ENCODE results near the gene ADAP1.

Gene ADAP1

DNA sequence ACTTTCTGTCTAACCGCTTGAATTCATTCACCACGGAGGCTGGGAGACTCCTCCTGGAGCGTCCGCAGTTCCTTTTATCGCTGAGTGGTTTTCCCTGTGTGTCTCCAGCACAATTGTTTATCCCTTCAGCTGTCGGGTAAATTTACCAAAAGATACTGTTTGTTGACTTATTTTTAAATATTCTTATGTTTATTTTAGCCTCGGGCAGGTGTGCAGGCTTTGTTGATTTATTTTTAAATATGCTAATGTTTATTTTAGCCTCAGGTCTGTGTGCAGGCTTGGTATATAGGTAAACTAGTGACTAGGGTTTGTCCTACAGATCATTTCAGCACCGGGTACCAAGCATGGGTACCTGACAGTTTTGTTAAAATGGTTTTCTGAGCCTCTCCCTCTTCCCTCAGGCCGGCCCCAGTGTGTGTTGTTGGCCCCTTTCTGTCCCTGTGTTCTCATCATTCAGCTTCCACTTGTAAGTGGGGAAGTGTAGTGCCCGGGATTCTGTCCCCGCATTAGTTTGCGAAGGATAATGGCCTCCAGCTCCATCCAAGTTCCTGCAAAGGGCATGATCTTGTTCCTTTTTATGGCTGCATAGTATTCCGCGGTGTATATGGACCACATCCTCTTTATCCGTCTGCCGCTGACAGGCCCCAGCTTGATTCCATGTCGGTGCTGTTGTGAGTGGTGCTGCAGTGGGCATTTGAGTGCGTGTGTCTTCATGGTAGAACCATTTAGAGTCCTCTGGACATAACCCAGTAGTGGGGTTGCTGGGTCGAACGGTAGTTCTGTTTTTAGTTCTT lies 72.8 kb downstream of the ADAP1 start:
- peaks cover 96% of the 10 kb centered on the region for H3K79me2 ChIP-seq (ENCODE audit: insufficient read depth, low read length)
- H3K9ac ChIP-seq (ENCODE audit: low read length): no peak overlapping the region
- no peaks in the 10 kb centered on the region for H3K27me3 ChIP-seq (ENCODE audit: low read length)
- H3K27ac ChIP-seq (ENCODE audit: low read depth, low read length): no peak overlapping the region
- no peak overlapping the region for H2AFZ ChIP-seq (ENCODE audit: low read depth, low read length, severe bottlenecking)
- no peaks in the 10 kb centered on the region for H3F3A ChIP-seq (ENCODE audit: insufficient read depth)
- no peaks in the 10 kb centered on the region for H3K36me3 ChIP-seq (ENCODE audit: low read length)
- peaks cover 8% of the 10 kb centered on the region; the same call in 1 of the 2 replicates for H4K20me1 ChIP-seq (ENCODE audit: low read depth, low read length)
- H3K9me3 ChIP-seq (ENCODE audit: insufficient read depth, low read length): no peaks in the 10 kb centered on the region
- H3K4me2 ChIP-seq (ENCODE audit: low read depth, low read length, poor library complexity, severe bottlenecking): no peak overlapping the region
- H3K4me3 ChIP-seq (ENCODE audit: insufficient read depth, low read length, poor library complexity, severe bottlenecking): no peak overlapping the region
- no peaks in the 10 kb centered on the region for H3K9me2 ChIP-seq (replicated peaks; ENCODE audit: insufficient read depth, low read length)
- TF ChIP-seq, protein P1, sequence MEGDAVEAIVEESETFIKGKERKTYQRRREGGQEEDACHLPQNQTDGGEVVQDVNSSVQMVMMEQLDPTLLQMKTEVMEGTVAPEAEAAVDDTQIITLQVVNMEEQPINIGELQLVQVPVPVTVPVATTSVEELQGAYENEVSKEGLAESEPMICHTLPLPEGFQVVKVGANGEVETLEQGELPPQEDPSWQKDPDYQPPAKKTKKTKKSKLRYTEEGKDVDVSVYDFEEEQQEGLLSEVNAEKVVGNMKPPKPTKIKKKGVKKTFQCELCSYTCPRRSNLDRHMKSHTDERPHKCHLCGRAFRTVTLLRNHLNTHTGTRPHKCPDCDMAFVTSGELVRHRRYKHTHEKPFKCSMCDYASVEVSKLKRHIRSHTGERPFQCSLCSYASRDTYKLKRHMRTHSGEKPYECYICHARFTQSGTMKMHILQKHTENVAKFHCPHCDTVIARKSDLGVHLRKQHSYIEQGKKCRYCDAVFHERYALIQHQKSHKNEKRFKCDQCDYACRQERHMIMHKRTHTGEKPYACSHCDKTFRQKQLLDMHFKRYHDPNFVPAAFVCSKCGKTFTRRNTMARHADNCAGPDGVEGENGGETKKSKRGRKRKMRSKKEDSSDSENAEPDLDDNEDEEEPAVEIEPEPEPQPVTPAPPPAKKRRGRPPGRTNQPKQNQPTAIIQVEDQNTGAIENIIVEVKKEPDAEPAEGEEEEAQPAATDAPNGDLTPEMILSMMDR (IDR thresholded peaks at IDR 0.05; ENCODE audit: insufficient read depth, low read length, poor library complexity, severe bottlenecking): no peak
- TF ChIP-seq EZH2phosphoT487 (conservative IDR thresholded peaks at IDR 0.05; ENCODE audit: low read length): no peak

DNA sequence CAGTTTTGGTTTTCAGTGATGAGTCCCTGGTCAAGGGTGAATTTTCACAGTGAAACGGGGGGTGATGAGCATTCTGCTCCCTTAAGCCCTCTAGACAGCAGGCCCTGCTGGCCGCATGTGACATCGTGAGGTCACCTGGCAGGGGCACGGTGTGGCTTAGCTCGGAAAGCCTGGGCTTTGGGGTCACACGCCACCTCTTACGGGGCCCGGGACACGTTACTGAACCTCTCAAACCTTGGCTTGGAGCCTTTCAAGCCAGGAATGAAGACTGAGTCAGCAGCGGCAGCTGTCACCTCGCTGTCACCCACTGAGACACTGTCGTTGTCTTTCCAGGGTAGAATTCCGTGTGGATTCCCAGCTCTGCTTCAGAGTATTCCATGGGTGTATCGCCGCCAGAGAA lies 74.0 kb downstream of the ADAP1 start:
- Histone ChIP-seq H3K4me3 (ENCODE audit: insufficient read depth, low read length, poor library complexity, severe bottlenecking) (no peak overlapping the region), H3K79me2 (ENCODE audit: insufficient read depth, low read length) (peaks cover 85% of the 10 kb centered on the region), H3K9ac (ENCODE audit: low read length) (no peak overlapping the region)

GRCh38 chr7:879706-880105 lies 74.8 kb downstream of the ADAP1 start:
- no peak for TF ChIP-seq EZH2phosphoT487 (conservative IDR thresholded peaks at IDR 0.05; ENCODE audit: low read length)
- TF ChIP-seq, protein P1 (IDR thresholded peaks at IDR 0.05; ENCODE audit: insufficient read depth, low read length, poor library complexity, severe bottlenecking): no peak
- peaks cover 78% of the 10 kb centered on the region for H3K79me2 ChIP-seq (ENCODE audit: insufficient read depth, low read length)
- no peak overlapping the region for H3K4me3 ChIP-seq (ENCODE audit: insufficient read depth, low read length, poor library complexity, severe bottlenecking)
- no peak overlapping the region for H3K27ac ChIP-seq (ENCODE audit: low read depth, low read length)
- peaks cover 8% of the 10 kb centered on the region for H3F3A ChIP-seq (ENCODE audit: insufficient read depth)
- H2AFZ ChIP-seq (ENCODE audit: low read depth, low read length, severe bottlenecking): no peak overlapping the region
- no peaks in the 10 kb centered on the region for H3K36me3 ChIP-seq (ENCODE audit: low read length)
- H3K4me2 ChIP-seq (ENCODE audit: low read depth, low read length, poor library complexity, severe bottlenecking): no peak overlapping the region
- H3K9me3 ChIP-seq (ENCODE audit: insufficient read depth, low read length): no peaks in the 10 kb centered on the region
- H3K27me3 ChIP-seq (ENCODE audit: low read length): no peaks in the 10 kb centered on the region
- no peak overlapping the region for H3K9ac ChIP-seq (ENCODE audit: low read length)
- H4K20me1 ChIP-seq (ENCODE audit: low read depth, low read length): peaks cover 8% of the 10 kb centered on the region; the same call in 1 of the 2 replicates
- no peaks in the 10 kb centered on the region for H3K9me2 ChIP-seq (replicated peaks; ENCODE audit: insufficient read depth, low read length)

More for the DNA sequence above, 74.0 kb downstream of the ADAP1 start:
- Histone ChIP-seq H3F3A (ENCODE audit: insufficient read depth) (0 out of 2 replicates have a peak, but pooled peaks cover under 1% of the 10 kb centered on the region), H3K4me2 (ENCODE audit: low read depth, low read length, poor library complexity, severe bottlenecking) (no peak overlapping the region), H3K27me3 (ENCODE audit: low read length) (no peaks in the 10 kb centered on the region), H3K27ac (ENCODE audit: low read depth, low read length) (no peak overlapping the region), H4K20me1 (ENCODE audit: low read depth, low read length) (peaks cover 8% of the 10 kb centered on the region; the same call in 1 of the 2 replicates), H3K9me3 (ENCODE audit: insufficient read depth, low read length) (no peaks in the 10 kb centered on the region), H3K36me3 (ENCODE audit: low read length) (no peaks in the 10 kb centered on the region), H3K9me2 (replicated peaks; ENCODE audit: insufficient read depth, low read length) (no peaks in the 10 kb centered on the region), H2AFZ (ENCODE audit: low read depth, low read length, severe bottlenecking) (no peak overlapping the region)
- TF ChIP-seq, protein P1 (IDR thresholded peaks at IDR 0.05; ENCODE audit: insufficient read depth, low read length, poor library complexity, severe bottlenecking): no peak
- TF ChIP-seq EZH2phosphoT487 (conservative IDR thresholded peaks at IDR 0.05; ENCODE audit: low read length): no peak
